Adrenal gland (tissue), 5 donors: ENCODE measurements around the gene TCERG1L.

Experiments used
- POLR2A ChIP-seq, 2 donors: fragments of 450-650 bp; IDR thresholded peaks; one replicate each; pipeline ENCODE4 v1.6.1; 2017; ENCODE audit warnings: antibody characterized with exemption in 2 of 2, mild to moderate bottlenecking in 2 of 2, moderate library complexity in 1 of 2
- TF ChIP-seq, protein P1 (sequence below), 6 experiments: fragments of 450-650 bp in 4 of 6; fragments of 200-600 bp in 2 of 6; sonication (generic) in 1 of 6; IDR thresholded peaks; 1 replicate in 5 of 6; 2 replicates in 1 of 6; pipeline versions ENCODE4 v1.5.1 to v1.8.0; 2016 to 2021; ENCODE audit warnings: antibody characterized with exemption in 6 of 6, mild to moderate bottlenecking in 2 of 6, moderate library complexity in 1 of 6
- donor health status: DM: no; HTN: no; CAD: no.

DNA sequence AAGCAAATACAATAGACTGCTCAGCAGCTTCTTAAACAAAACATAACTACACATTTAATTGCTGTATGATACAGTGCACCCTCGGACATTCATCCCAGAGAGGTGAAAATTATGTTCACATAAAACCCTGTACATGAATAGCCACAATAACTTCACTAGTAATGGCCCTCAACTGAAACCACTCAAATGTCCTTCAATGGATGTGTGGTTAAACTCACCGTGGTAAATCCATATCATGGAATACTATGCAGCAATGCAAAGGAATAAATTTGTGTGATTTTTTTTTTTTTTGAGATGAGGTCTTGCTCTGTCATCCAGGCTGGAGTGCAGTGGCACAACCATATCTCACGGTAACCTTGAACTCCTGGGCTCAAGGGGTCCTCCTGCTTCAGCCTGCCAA lies 252.7 kb downstream of the TCERG1L start:
- TF ChIP-seq, protein P1, sequence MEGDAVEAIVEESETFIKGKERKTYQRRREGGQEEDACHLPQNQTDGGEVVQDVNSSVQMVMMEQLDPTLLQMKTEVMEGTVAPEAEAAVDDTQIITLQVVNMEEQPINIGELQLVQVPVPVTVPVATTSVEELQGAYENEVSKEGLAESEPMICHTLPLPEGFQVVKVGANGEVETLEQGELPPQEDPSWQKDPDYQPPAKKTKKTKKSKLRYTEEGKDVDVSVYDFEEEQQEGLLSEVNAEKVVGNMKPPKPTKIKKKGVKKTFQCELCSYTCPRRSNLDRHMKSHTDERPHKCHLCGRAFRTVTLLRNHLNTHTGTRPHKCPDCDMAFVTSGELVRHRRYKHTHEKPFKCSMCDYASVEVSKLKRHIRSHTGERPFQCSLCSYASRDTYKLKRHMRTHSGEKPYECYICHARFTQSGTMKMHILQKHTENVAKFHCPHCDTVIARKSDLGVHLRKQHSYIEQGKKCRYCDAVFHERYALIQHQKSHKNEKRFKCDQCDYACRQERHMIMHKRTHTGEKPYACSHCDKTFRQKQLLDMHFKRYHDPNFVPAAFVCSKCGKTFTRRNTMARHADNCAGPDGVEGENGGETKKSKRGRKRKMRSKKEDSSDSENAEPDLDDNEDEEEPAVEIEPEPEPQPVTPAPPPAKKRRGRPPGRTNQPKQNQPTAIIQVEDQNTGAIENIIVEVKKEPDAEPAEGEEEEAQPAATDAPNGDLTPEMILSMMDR (IDR thresholded peaks at IDR 0.05): no peak
- no peak for TF ChIP-seq POLR2A (IDR thresholded peaks at IDR 0.05)
